Measurements from ENCODE around the gene PTCD2. TPM values are rescaled to one million over a fixed set of nuclear protein-coding genes. Genes with fewer than 3 reads are reported as not detected.

Gene PTCD2
- total and polyA plus RNA-seq, 2 of the 8 experiments (the other 6 are each of a cell fraction or from before 2014, with no cell fraction given) = 7.3 to 15.4 TPM

- no peak for TF ChIP-seq SIN3A (conservative IDR thresholded peaks at IDR 0.05 in 1 of 2, IDR thresholded peaks at IDR 0.05 in 1 of 2; ENCODE audit: low read depth in 1 of 2, low read length in 2 of 2)
- no peak for TF ChIP-seq SP1 (IDR thresholded peaks at IDR 0.05; ENCODE audit: low read depth, low read length)
These were observed 54.7 kb downstream of the PTCD2 start (continued) for GRCh38 chr5:72374844-72375243.

Measured in H1 (cell line).